Astrocyte (in vitro differentiated cells and primary cell): Measurements from ENCODE around the gene CIAPIN1.

Experiments used
- CTCF ChIP-seq: IDR thresholded peaks from 2 replicates; pipeline ENCODE4 v1.5.1; 2011; ENCODE audit warnings: low read depth, mild to moderate bottlenecking, inconsistent platforms, low read length, moderate library complexity; ENCODE audit not compliant: insufficient read depth
- EZH2 ChIP-seq: IDR thresholded peaks from 2 replicates; pipeline ENCODE4 v1.6.1; 2012; ENCODE audit warnings: mild to moderate bottlenecking, low read length, inconsistent platforms; ENCODE audit not compliant: insufficient read depth

GRCh38 chr16:57413301-57413730 is 33.9 kb downstream of the CIAPIN1 start:
- no peak for TF ChIP-seq CTCF
- TF ChIP-seq EZH2, result no peak
